ENCODE data around the gene DRC7.

Gene DRC7

DNA sequence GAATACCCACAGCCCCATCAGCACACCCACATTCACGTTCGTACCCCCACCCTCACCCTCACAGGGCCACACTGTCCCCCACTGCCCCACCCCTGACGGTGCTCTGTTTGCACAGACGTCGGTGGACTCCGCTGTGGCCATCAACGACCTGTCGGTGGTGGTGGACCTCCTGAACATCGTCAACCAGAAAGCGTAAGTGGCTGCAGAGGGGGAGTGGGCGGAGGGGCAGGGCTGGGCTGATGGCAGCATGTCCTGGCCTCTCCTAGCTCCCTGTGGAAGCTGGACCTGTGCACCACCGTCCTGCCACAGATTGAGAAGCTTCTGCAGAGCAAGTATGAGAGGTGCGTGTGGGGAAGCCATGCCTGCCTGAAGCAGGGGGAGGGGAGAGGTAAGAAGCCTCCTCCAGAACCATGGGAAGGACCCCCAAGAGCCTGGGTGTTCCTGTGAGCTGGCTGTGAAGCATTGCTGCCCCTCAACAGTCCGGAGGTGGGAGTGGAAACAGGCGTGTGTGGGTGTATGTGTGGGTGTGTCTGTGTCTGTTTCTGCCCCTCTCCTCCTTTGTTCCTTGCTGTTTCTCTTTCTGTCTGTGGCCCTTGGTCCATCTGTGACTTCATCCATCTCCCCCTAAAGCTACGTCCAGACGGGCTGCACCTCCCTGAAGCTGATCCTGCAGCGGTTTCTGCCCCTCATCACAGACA is 61.3 kb downstream of the DRC7 start:
- DNase-seq (ENCODE audit: insufficient read length, low spot score): no peak
- no peak for FAIRE-seq
- TF ChIP-seq POLR2A (IDR thresholded peaks at IDR 0.05; ENCODE audit: low read depth, low read length) (no peak), SPI1 (IDR thresholded peaks at IDR 0.05; ENCODE audit: low read depth, low read length) (no peak), PAX5 (IDR thresholded peaks at IDR 0.05; ENCODE audit: insufficient read depth, low read length, severe bottlenecking) (no peak), POLR2AphosphoS5 (IDR thresholded peaks at IDR 0.05; ENCODE audit: low read depth, low read length) (no peak), TAF1 (IDR thresholded peaks at IDR 0.05; ENCODE audit: low read depth, low read length) (no peak), POU2F2 (IDR thresholded peaks at IDR 0.05; ENCODE audit: low read depth, low read length) (no peak)

DNA sequence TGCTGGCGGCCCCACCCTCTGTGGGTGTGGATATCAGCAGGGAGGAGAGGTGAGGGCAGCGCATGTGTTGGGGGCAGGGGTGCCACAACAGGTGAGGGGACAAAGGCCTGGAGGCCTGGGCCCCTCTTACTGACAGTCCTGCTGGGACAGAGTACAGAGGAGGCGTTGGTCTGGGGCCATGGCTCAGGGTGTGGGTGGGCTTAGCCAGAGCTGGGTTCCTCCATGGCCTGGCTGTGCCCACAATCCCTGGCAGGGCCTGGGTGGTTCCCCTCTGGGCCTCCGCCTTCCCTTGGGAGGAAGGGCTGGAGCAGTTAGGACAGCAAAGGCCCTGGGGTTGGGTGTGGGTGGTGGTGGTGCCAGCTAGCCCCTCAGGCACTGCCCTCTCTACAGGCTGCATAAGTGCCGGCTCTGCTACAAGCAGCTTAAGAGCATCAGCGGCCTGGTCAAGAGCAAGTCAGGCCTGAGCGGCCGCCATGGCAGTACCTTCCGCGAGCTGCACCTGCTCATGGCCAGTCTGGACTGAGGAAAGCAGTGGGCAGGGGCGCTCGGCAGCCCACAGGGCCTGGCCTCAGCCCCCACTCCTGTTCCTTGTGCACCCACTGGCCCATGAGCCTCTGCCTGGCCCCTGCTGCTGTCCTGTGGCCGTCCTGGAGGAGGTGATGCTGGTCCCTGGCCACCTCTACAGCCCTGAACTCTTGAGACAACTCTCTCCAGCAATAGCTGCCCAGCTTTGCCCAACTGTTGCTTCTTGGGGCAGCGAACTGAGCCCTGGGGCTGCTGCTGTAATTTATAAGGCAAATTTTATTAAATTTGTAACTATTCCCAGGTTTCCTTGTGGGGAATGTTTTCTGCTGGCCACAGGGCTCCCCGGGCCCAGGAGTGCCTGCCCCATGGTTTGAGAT is 62.1 kb downstream of the DRC7 start:
- TF ChIP-seq SPI1 (IDR thresholded peaks at IDR 0.05; ENCODE audit: low read depth, low read length) (no peak), PAX5 (IDR thresholded peaks at IDR 0.05; ENCODE audit: insufficient read depth, low read length, severe bottlenecking) (no peak), POLR2AphosphoS5 (IDR thresholded peaks at IDR 0.05; ENCODE audit: low read depth, low read length) (no peak), TAF1 (IDR thresholded peaks at IDR 0.05; ENCODE audit: low read depth, low read length) (no peak)
- DNase-seq (ENCODE audit: insufficient read length, low spot score): no peak
- no peak for FAIRE-seq

DNA sequence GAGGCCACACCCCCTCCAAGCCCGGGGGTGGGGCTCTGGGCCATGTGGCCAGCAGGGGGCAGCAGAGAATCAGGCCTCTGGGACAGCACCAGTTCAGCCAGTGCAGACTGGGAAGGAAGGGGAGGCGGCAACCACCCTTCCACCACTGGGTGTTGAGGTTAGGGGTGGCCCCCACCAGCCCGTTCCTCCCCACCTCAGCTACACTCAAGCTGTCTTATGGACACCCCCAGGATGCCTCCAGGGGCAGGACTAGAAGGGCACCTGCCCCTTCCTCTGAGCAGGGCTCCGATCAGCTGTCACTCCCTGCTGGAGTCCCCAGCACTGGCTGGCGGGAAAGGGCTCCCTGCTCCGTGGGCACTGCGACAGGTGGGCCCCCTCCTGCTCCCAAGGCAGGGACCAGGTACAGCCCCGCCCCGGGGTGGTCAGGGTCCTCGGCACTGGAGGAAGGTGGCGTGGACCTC is 62.8 kb downstream of the DRC7 start:
- TF ChIP-seq SPI1 (IDR thresholded peaks at IDR 0.05; ENCODE audit: low read depth, low read length): no peak
- TF ChIP-seq POU2F2 (IDR thresholded peaks at IDR 0.05; ENCODE audit: low read depth, low read length): no peak
- TF ChIP-seq POLR2A (IDR thresholded peaks at IDR 0.05; ENCODE audit: low read depth, low read length): no peak
- TF ChIP-seq PAX5 (IDR thresholded peaks at IDR 0.05; ENCODE audit: insufficient read depth, low read length, severe bottlenecking): no peak
- FAIRE-seq: peak; percentile 94
- peak; percentile 99 for DNase-seq (ENCODE audit: insufficient read length, low spot score)

DNA sequence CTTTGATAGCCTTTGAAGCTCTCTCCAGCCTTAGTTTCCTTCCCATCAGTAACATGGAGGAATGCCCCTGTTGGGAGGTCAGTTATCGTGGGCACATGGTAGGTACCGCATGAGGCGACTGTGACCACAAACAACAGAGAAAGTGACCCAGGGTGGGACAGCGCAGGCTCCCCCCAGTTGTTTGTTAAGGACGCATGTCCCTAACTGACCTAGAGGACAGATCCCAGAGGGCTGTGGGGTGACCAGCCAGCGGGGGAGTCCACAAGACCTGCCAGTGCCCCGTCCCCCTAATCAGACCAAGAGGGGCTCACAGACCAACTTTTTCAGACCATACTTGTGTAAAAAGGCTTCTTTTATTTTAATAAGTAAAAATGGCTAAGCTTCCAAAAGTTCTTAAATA is 63.3 kb downstream of the DRC7 start:
- TF ChIP-seq TAF1 (IDR thresholded peaks at IDR 0.05; ENCODE audit: low read depth, low read length) (no peak), PAX5 (IDR thresholded peaks at IDR 0.05; ENCODE audit: insufficient read depth, low read length, severe bottlenecking) (no peak), POLR2A (IDR thresholded peaks at IDR 0.05; ENCODE audit: low read depth, low read length) (no peak), POU2F2 (IDR thresholded peaks at IDR 0.05; ENCODE audit: low read depth, low read length) (no peak), POLR2AphosphoS5 (IDR thresholded peaks at IDR 0.05; ENCODE audit: low read depth, low read length) (no peak), SPI1 (IDR thresholded peaks at IDR 0.05; ENCODE audit: low read depth, low read length) (no peak)
- DNase-seq (ENCODE audit: insufficient read length, low spot score): no peak
- FAIRE-seq: no peak

DNA sequence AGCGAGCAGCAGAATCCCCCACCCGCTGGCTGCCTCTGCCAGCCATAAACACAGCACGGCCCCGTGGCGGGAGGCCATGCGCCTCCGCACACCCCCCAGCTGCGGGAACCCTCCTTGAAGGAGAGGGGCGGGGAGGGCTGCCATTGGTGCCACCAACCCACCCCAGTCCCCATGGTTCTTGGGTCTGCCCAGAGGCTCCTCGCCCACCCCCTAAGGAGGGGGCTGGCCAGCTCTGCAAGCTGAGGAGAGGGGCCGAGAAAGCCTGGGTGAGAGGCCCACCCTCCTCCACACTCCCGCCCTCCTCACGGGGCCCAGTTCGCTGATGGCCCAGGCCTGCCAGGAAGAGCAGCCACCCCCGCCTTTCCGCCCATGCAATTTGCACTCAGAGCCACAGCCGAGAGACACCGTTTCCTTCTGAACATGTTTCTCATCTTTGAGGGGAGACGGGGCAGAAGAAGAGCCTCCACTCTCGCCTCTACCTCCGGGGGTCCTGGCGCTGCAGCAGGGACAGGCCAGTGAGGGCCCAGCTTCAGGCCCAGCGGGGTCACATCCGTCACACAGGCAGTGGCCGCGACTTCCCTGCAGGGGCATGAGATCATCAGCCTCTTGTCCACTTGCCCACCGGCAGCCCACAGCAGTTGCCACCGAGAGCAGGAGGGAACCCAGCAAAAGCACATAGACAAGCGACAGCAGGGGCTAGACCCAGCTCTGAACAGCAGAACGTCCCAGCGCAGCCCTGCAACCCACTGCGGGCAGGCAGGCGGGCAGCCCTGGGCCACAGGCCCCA is 63.9 kb downstream of the DRC7 start:
- no peak for FAIRE-seq

DNA sequence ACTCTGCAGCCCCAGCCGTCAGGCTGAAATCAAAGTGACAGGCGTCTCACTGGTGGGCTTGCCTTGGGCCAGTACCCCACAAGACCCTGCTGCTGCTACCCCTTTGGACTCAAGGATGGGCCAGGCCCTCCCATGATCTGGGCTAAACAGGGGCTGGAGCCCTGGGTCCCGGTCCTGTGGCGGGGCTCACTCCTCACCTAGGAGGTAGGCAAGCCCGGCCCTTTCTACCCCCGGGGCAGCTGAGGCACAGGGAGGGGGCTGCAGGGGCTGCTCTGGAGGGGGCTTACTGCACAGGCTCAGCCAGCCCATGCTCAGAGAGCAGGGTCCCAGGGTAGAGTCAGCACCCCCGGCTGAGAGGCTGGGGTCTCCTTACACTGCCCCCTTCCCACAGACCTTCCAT is 64.5 kb downstream of the DRC7 start:
- FAIRE-seq (no peak), DNase-seq (ENCODE audit: insufficient read length, low spot score) (no peak)
- TF ChIP-seq SPI1 (IDR thresholded peaks at IDR 0.05; ENCODE audit: low read depth, low read length) (no peak), PAX5 (IDR thresholded peaks at IDR 0.05; ENCODE audit: insufficient read depth, low read length, severe bottlenecking) (no peak), POLR2A (IDR thresholded peaks at IDR 0.05; ENCODE audit: low read depth, low read length) (no peak), TAF1 (IDR thresholded peaks at IDR 0.05; ENCODE audit: low read depth, low read length) (no peak), POLR2AphosphoS5 (IDR thresholded peaks at IDR 0.05; ENCODE audit: low read depth, low read length) (no peak), POU2F2 (IDR thresholded peaks at IDR 0.05; ENCODE audit: low read depth, low read length) (no peak)

More for the DNA sequence above, 63.9 kb downstream of the DRC7 start:
- TF ChIP-seq POLR2A (IDR thresholded peaks at IDR 0.05; ENCODE audit: low read depth, low read length): no peak
- no peak for TF ChIP-seq POLR2AphosphoS5 (IDR thresholded peaks at IDR 0.05; ENCODE audit: low read depth, low read length)
- TF ChIP-seq TAF1 (IDR thresholded peaks at IDR 0.05; ENCODE audit: low read depth, low read length): no peak
- TF ChIP-seq POU2F2 (IDR thresholded peaks at IDR 0.05; ENCODE audit: low read depth, low read length): no peak
- no peak for TF ChIP-seq SPI1 (IDR thresholded peaks at IDR 0.05; ENCODE audit: low read depth, low read length)
- TF ChIP-seq PAX5 (IDR thresholded peaks at IDR 0.05; ENCODE audit: insufficient read depth, low read length, severe bottlenecking): no peak
- no peak for DNase-seq (ENCODE audit: insufficient read length, low spot score)

DNA sequence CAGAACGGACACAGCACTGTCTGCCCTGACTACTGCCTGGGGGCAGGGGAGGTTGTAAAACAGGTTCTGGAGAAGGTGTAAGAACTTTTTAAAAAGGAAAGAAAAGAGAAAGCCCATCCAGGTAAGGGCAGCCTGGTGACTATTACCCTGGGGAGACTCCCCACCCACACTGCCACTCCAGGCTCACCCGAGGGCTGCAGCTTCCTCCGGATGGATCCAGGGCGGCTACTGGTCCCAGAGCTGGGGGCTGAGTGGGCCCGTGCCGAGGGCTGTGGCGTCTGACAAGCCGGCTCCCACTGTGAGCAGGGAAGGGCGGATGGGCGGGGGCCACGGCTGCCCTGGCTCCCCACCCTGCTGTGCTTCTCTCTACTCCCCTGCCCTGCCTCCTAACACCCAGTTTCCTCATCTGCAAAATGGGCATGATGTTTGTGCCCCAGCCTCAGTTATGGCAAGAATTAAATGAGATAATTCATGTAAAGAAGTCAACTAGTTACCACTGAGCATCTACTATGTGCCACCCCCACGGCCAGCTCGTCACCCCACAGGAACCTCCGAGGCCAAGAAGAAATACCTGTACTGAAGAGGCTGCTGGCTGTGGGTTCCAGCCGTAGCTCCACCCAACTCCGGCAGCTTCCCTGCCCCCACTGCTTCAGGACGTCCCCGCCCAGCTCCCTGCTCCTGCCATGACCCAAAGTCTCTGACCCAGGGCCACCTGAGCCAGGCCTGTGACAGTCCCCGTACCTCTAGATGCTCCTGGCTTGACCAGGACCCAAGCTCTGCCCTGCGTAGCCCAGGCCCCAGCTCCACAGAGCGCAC is 65.1 kb downstream of the DRC7 start:
- DNase-seq (ENCODE audit: insufficient read length, low spot score): no peak
- FAIRE-seq: no peak
- TF ChIP-seq PAX5 (IDR thresholded peaks at IDR 0.05; ENCODE audit: insufficient read depth, low read length, severe bottlenecking): no peak

DNA sequence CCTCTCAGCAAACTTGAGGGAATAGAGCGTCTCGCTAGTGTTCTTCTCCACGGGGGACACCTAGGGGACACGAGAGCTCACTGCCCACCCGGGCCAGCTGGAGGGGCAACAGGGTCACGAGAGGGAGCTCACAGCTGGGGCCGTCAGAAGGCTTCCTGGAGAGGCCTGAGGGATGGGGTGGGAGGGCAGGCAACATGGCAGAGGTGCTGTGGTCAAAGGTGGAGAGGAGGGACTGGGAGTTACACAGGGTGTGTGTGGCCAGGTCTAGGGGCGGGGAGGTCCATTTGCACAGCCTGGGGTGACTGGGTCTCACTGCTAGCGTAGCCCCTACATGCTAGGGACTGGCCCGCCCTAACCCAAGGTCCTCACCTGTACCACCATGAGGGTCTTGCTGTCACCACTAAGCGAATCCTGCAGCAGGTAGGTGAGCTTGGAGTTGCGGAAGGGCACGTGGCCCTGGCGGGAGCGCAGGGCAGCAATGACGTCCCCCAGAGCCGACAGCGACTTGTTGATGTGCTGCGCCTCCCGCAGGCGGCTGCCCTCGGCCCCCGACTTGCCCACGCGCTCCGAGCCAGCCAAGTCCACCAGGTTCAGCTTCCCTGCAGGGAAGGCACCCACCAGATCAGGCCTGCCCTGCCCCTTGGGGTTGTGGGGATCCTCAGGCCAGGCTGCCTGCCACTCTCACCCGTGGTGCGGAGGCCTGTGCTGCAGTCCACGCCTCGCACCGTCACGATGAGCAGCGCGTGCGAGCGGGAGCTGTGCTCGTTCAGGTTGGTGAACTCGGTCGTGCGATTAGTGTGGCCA is 66.0 kb downstream of the DRC7 start:
- FAIRE-seq (no peak), DNase-seq (ENCODE audit: insufficient read length, low spot score) (no peak)
- TF ChIP-seq POU2F2 (IDR thresholded peaks at IDR 0.05; ENCODE audit: low read depth, low read length) (no peak), PAX5 (IDR thresholded peaks at IDR 0.05; ENCODE audit: insufficient read depth, low read length, severe bottlenecking) (no peak), SPI1 (IDR thresholded peaks at IDR 0.05; ENCODE audit: low read depth, low read length) (no peak), TAF1 (IDR thresholded peaks at IDR 0.05; ENCODE audit: low read depth, low read length) (no peak)
